ENCODE data around the gene KCNIP4. TPM values are rescaled to one million over a fixed set of nuclear protein-coding genes. Genes with fewer than 3 reads are reported as not detected.

The KCNIP4 gene
- total and polyA plus RNA-seq, 2 experiments from 2014 or later: 0.69 to 1.00 TPM

DNA sequence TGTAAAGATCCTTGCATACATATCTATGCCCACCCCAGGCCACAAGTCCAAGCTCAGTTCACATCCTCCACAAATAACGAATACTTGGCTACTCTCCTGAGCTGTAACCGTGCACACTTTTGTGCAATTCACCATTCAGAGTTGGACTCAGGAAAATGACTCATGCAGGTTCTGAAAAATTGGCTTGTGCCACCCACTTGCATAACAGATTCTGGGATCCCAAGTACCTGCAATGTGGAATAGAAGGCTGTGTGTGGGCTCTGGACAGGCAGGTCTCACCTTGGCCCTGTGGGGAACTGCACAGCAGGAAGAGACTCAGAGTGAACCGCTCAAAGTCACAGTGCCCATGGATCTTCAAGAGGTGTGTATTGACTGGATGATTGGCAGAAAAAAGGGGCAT, 745.6 kb downstream of the KCNIP4 start:
- WGBS (ENCODE audit: low lambda C conversion rate, missing lambda C conversion rate): 93% methylated on average over 3 of the region's 3 CpGs
- H3K9me3 ChIP-seq (ENCODE audit: low read depth): no peaks in the 10 kb centered on the region

DNA sequence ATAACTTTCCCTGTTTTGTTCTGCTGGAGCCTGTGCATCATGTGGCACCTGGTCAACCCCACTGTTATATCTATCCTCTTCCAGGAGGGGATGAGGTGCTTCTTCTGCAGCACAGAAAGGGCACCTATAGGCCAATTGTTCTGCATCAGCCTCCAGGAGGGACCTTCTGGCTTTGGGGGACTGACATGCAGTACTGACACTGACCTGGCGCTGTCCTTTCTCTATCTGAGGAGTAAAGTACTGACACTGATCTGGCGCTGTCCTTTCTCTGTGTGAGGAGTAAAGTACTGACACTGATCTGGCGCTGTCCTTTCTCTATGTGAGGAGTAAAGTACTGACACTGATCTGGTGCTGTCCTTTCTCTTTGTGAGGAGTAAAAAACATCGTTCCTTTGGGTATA, 749.9 kb downstream of the KCNIP4 start:
- Histone ChIP-seq H3K9me2 (replicated peaks; ENCODE audit: insufficient read depth) (no peaks in the 10 kb centered on the region), H3K4me1 (ENCODE audit: insufficient read depth) (no peaks in the 10 kb centered on the region), H3K27ac (no peak overlapping the region), H3K27me3 (no peaks in the 10 kb centered on the region), H4K20me1 (ENCODE audit: insufficient read depth, poor library complexity, severe bottlenecking) (no peaks in the 10 kb centered on the region), H3K79me2 (no peaks in the 10 kb centered on the region), H3K4me2 (no peak overlapping the region), H3K4me3 (no peak overlapping the region), H2AFZ (no peak overlapping the region), H3K36me3 (replicated peaks; ENCODE audit: insufficient read depth, low read depth) (no peaks in the 10 kb centered on the region), H3K9me3 (ENCODE audit: low read depth) (no peaks in the 10 kb centered on the region)
- WGBS (ENCODE audit: low lambda C conversion rate, missing lambda C conversion rate): 81% methylated on average over 4 of the region's 4 CpGs
- no peak for DNase-seq (ENCODE audit: low spot score)
- no peak for TF ChIP-seq EZH2 (IDR thresholded peaks at IDR 0.05; ENCODE audit: borderline replicate concordance)
- TF ChIP-seq EZH2phosphoT487 (IDR thresholded peaks at IDR 0.05; ENCODE audit: low read depth, severe bottlenecking, unreplicated experiment): no peak
- TF ChIP-seq, protein P1, sequence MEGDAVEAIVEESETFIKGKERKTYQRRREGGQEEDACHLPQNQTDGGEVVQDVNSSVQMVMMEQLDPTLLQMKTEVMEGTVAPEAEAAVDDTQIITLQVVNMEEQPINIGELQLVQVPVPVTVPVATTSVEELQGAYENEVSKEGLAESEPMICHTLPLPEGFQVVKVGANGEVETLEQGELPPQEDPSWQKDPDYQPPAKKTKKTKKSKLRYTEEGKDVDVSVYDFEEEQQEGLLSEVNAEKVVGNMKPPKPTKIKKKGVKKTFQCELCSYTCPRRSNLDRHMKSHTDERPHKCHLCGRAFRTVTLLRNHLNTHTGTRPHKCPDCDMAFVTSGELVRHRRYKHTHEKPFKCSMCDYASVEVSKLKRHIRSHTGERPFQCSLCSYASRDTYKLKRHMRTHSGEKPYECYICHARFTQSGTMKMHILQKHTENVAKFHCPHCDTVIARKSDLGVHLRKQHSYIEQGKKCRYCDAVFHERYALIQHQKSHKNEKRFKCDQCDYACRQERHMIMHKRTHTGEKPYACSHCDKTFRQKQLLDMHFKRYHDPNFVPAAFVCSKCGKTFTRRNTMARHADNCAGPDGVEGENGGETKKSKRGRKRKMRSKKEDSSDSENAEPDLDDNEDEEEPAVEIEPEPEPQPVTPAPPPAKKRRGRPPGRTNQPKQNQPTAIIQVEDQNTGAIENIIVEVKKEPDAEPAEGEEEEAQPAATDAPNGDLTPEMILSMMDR (IDR thresholded peaks at IDR 0.05; ENCODE audit: poor library complexity): no peak

More for the DNA sequence above, 745.6 kb downstream of the KCNIP4 start:
- Histone ChIP-seq H3K36me3 (replicated peaks; ENCODE audit: insufficient read depth, low read depth) (no peaks in the 10 kb centered on the region), H3K9me2 (replicated peaks; ENCODE audit: insufficient read depth) (no peaks in the 10 kb centered on the region), H2AFZ (no peak overlapping the region), H3K27me3 (no peaks in the 10 kb centered on the region), H3K79me2 (no peaks in the 10 kb centered on the region), H3K4me1 (ENCODE audit: insufficient read depth) (no peaks in the 10 kb centered on the region), H3K4me3 (no peak overlapping the region), H4K20me1 (ENCODE audit: insufficient read depth, poor library complexity, severe bottlenecking) (no peaks in the 10 kb centered on the region), H3K4me2 (no peak overlapping the region), H3K27ac (no peak overlapping the region)
- TF ChIP-seq, protein P1 (IDR thresholded peaks at IDR 0.05; ENCODE audit: poor library complexity): no peak
- TF ChIP-seq EZH2phosphoT487 (IDR thresholded peaks at IDR 0.05; ENCODE audit: low read depth, severe bottlenecking, unreplicated experiment): no peak
- no peak for DNase-seq (ENCODE audit: low spot score)

DNA sequence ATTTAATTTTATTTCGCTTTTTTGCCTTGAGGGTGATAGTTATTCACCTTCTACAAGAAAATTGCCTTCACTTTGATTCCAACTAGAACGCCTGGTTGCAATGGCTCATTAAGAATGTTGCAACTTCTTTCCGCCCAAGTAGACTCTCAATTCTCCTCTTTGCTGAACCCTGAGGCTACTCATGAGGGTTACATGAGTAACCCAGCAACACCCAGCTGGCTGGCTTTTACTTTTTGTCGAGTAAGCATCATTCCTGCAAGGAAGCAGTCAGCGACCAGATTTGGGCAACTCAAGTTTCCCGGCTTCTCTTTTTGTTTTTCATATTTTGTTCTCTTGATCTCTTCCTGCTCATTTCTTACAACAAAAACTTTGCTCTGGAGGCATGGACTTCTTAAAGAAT, 752.9 kb downstream of the KCNIP4 start:
- H3K9me2 ChIP-seq (replicated peaks; ENCODE audit: insufficient read depth): no peaks in the 10 kb centered on the region
- H4K20me1 ChIP-seq (ENCODE audit: insufficient read depth, poor library complexity, severe bottlenecking): no peaks in the 10 kb centered on the region
- no peak for TF ChIP-seq EZH2 (IDR thresholded peaks at IDR 0.05; ENCODE audit: borderline replicate concordance)
- no peak for TF ChIP-seq EZH2phosphoT487 (IDR thresholded peaks at IDR 0.05; ENCODE audit: low read depth, severe bottlenecking, unreplicated experiment)
- TF ChIP-seq, protein P1 (IDR thresholded peaks at IDR 0.05; ENCODE audit: poor library complexity): no peak
- H3K36me3 ChIP-seq (replicated peaks; ENCODE audit: insufficient read depth, low read depth): no peaks in the 10 kb centered on the region
- no peak overlapping the region for H3K4me3 ChIP-seq
- H3K27ac ChIP-seq: no peak overlapping the region
- no peaks in the 10 kb centered on the region for H3K79me2 ChIP-seq
- DNase-seq (ENCODE audit: low spot score): no peak
- no peak overlapping the region for H3K4me2 ChIP-seq
- H3K4me1 ChIP-seq (ENCODE audit: insufficient read depth): no peaks in the 10 kb centered on the region
- H3K9me3 ChIP-seq (ENCODE audit: low read depth): no peaks in the 10 kb centered on the region
- 86% methylated on average over 6 of the region's 6 CpGs for WGBS (ENCODE audit: low lambda C conversion rate, missing lambda C conversion rate)
- H2AFZ ChIP-seq: no peak overlapping the region
- no peaks in the 10 kb centered on the region for H3K27me3 ChIP-seq

DNA sequence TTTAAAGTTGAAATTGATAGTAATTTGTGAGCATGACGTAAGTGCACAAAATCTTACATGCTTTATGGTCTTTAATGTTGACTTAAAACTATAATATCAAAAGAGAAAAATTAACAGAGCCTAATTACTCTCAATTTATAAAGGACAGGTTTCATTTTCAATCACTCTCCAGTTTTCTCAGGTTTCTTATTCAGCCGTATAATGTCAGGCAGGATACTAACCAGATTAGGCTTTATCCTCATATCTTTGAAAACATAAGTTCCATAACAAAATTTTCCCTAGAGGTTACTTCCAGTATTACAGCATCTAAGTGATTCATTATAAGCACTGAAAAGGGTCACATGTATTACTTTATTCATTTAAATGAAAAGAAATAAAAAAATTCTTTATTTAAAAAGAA, 756.2 kb downstream of the KCNIP4 start:
- Histone ChIP-seq H3K27ac (no peak overlapping the region), H3K79me2 (no peaks in the 10 kb centered on the region), H3K4me2 (no peak overlapping the region), H3K4me1 (ENCODE audit: insufficient read depth) (no peaks in the 10 kb centered on the region), H3K9me2 (replicated peaks; ENCODE audit: insufficient read depth) (no peaks in the 10 kb centered on the region), H3K27me3 (no peaks in the 10 kb centered on the region), H3K9me3 (ENCODE audit: low read depth) (no peaks in the 10 kb centered on the region), H2AFZ (no peak overlapping the region), H3K36me3 (replicated peaks; ENCODE audit: insufficient read depth, low read depth) (no peaks in the 10 kb centered on the region), H4K20me1 (ENCODE audit: insufficient read depth, poor library complexity, severe bottlenecking) (no peaks in the 10 kb centered on the region), H3K4me3 (no peak overlapping the region)
- no peak for DNase-seq (ENCODE audit: low spot score)
- TF ChIP-seq EZH2 (IDR thresholded peaks at IDR 0.05; ENCODE audit: borderline replicate concordance) (no peak), EZH2phosphoT487 (IDR thresholded peaks at IDR 0.05; ENCODE audit: low read depth, severe bottlenecking, unreplicated experiment) (no peak)
- TF ChIP-seq, protein P1 (IDR thresholded peaks at IDR 0.05; ENCODE audit: poor library complexity): no peak
- 83% methylated on average over 2 of the region's 2 CpGs for WGBS (ENCODE audit: low lambda C conversion rate, missing lambda C conversion rate)

Data from hepatocyte (in vitro differentiated cells).